GM23338 (cell line): Measurements from ENCODE around the gene NIN.

Source experiments
- EZH2 ChIP-seq: fragments of 200-600 bp; sonication (generic); IDR thresholded peaks from one replicate; pipeline ENCODE4 v1.8.0; 2017; ENCODE audit warnings: antibody characterized with exemption, mild to moderate bottlenecking, low read depth; ENCODE audit not compliant: unreplicated experiment
- POLR2AphosphoS5 ChIP-seq: IDR thresholded peaks from 2 replicates; pipeline ENCODE4 v1.6.1; 2016; ENCODE audit warnings: antibody characterized with exemption, low read depth
- ZNF331 ChIP-seq: fragments of 250-450 bp; sonication (Bioruptor Pico); IDR thresholded peaks from 2 replicates; pipeline ENCODE4 v1.5.0; 2020; ENCODE audit warnings: low read depth, mild to moderate bottlenecking, moderate library complexity
- TF ChIP-seq, protein P1 (sequence below), 2 experiments: fragments of 200-600 bp in 1 of 2; sonication (generic) in 1 of 2; conservative IDR thresholded peaks; 2 replicates each; pipeline versions ENCODE4 v1.5.1 to v1.6.1; 2016 to 2017; ENCODE audit warnings: antibody characterized with exemption in 2 of 2, low read depth in 2 of 2, mild to moderate bottlenecking in 2 of 2, moderate library complexity in 1 of 2

DNA sequence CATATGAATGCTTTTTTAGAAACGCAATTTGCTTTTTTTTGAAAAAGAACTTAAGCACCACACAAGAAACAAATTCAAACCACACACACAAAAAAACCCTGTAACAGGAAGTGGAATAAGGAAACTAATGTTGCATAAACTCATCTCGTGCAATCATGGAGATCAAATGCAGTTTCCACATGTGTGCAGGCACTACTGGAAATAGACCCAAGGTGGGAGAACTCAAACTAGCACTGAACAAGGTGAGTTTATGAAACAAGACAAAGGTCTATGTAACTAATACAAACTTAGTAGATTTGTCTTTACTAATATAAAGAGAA is 17.5 kb downstream of the NIN start:
- TF ChIP-seq, protein P1, sequence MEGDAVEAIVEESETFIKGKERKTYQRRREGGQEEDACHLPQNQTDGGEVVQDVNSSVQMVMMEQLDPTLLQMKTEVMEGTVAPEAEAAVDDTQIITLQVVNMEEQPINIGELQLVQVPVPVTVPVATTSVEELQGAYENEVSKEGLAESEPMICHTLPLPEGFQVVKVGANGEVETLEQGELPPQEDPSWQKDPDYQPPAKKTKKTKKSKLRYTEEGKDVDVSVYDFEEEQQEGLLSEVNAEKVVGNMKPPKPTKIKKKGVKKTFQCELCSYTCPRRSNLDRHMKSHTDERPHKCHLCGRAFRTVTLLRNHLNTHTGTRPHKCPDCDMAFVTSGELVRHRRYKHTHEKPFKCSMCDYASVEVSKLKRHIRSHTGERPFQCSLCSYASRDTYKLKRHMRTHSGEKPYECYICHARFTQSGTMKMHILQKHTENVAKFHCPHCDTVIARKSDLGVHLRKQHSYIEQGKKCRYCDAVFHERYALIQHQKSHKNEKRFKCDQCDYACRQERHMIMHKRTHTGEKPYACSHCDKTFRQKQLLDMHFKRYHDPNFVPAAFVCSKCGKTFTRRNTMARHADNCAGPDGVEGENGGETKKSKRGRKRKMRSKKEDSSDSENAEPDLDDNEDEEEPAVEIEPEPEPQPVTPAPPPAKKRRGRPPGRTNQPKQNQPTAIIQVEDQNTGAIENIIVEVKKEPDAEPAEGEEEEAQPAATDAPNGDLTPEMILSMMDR (conservative IDR thresholded peaks at IDR 0.05; ENCODE audit: low read depth in 2 of 2), result no peak
- no peak for TF ChIP-seq POLR2AphosphoS5
- no peak for TF ChIP-seq EZH2
- no peak for TF ChIP-seq ZNF331 (CRISPR knock-in tag)
